CD14-positive monocyte (primary cell): ENCODE results near the gene SPECC1L. TPM values are rescaled to one million over a fixed set of nuclear protein-coding genes. Genes with fewer than 3 reads are reported as not detected.
A peak's percentile ranks its signal among the peaks of the same experiment; 100 is the strongest.
"Not testable (repeated sequence)": the region's sequence is repeated elsewhere in the genome, so short reads cannot be mapped to it uniquely, and the experiment has no call there.

ENCODE experiments used
- DNase-seq, 3 donors: peaks; one replicate each; pipeline ENCODE4 v3.0.0-alpha.2; 2011 to 2022
- H2AFZ ChIP-seq: 2 replicates; pipeline ENCODE4 v1.6.0; 2012; ENCODE audit warnings: mild to moderate bottlenecking, low read depth, low read length, inconsistent platforms; ENCODE audit not compliant: insufficient read depth, poor library complexity, severe bottlenecking
- H3K27ac ChIP-seq, 2 donors: 1 replicate in 1 of 2; 2 replicates in 1 of 2; pipeline ENCODE4 v1.5.1; 2012 to 2013; ENCODE audit warnings: low read length in 2 of 2, control low read depth in 1 of 2, inconsistent platforms in 1 of 2, low read depth in 1 of 2, mild to moderate bottlenecking in 1 of 2
- H3K27me3 ChIP-seq, 2 donors: one replicate each; pipeline versions ENCODE4 v1.6.0 to v1.6.1; 2011 to 2013; ENCODE audit warnings: low read length in 2 of 2; ENCODE audit not compliant: control insufficient read depth in 2 of 2, insufficient read depth in 2 of 2
- H3K36me3 ChIP-seq, 2 donors: replicated peaks in 1 of 2; 1 replicate in 1 of 2; 2 replicates in 1 of 2; pipeline versions ENCODE4 v1.5.1 to v1.6.1; 2012 to 2013; ENCODE audit warnings: low read length in 2 of 2, control low read depth in 1 of 2, inconsistent platforms in 1 of 2, mild to moderate bottlenecking in 1 of 2; ENCODE audit not compliant: insufficient read depth in 2 of 2, control insufficient read depth in 1 of 2
- H3K4me1 ChIP-seq, 2 donors: 1 replicate in 1 of 2; 2 replicates in 1 of 2; pipeline versions ENCODE4 v1.5.1 to v1.6.1; 2012 to 2013; ENCODE audit warnings: low read length in 2 of 2, control low read depth in 1 of 2, inconsistent platforms in 1 of 2, mild to moderate bottlenecking in 1 of 2, moderate library complexity in 1 of 2; ENCODE audit not compliant: insufficient read depth in 2 of 2, control insufficient read depth in 1 of 2
- H3K4me2 ChIP-seq: replicated peaks from 2 replicates; pipeline ENCODE3; 2012; ENCODE audit warnings: low read length, moderate library complexity, mild to moderate bottlenecking; ENCODE audit not compliant: poor library complexity, severe bottlenecking; ENCODE audit errors: extremely low read depth
- H3K4me3 ChIP-seq, 3 experiments: fragments of 200-600 bp in 1 of 3; sonication (generic) in 1 of 3; replicated peaks in 1 of 3; 1 replicate in 2 of 3; 2 replicates in 1 of 3; pipeline ENCODE4 v1.5.1; 2011 to 2013; ENCODE audit warnings: low read length in 3 of 3, mild to moderate bottlenecking in 3 of 3, control low read depth in 2 of 3, low read depth in 2 of 3, inconsistent platforms in 1 of 3, moderate library complexity in 1 of 3
- H3K79me2 ChIP-seq: 2 replicates; pipeline ENCODE4 v1.6.0; 2012; ENCODE audit warnings: mild to moderate bottlenecking, control low read depth, inconsistent platforms, low read length, moderate library complexity; ENCODE audit not compliant: insufficient read depth
- H3K9ac ChIP-seq: 2 replicates; pipeline ENCODE4 v1.6.0; 2017; ENCODE audit warnings: low read length, mild to moderate bottlenecking; ENCODE audit not compliant: insufficient read depth, poor library complexity, severe bottlenecking
- H3K9me3 ChIP-seq, 2 donors: replicated peaks in 1 of 2; 1 replicate in 1 of 2; 2 replicates in 1 of 2; pipeline versions ENCODE4 v1.5.1 to v1.6.1; 2012 to 2013; ENCODE audit warnings: low read length in 2 of 2, control low read depth in 1 of 2; ENCODE audit not compliant: control insufficient read depth in 1 of 2, insufficient read depth in 1 of 2
- H4K20me1 ChIP-seq: 2 replicates; pipeline ENCODE4 v1.6.0; 2012; ENCODE audit warnings: mild to moderate bottlenecking, low read length, control low read depth, moderate library complexity; ENCODE audit not compliant: insufficient read depth
- H3K27ac Mint-ChIP-seq, 7 donors: one replicate each; pipeline ENCODE4 v1.8.0; 2020; ENCODE audit warnings: mild to moderate bottlenecking in 7 of 7, mixed read lengths in 7 of 7, moderate library complexity in 6 of 7, inconsistent platforms in 2 of 7
- H3K27me3 Mint-ChIP-seq, 3 donors: one replicate each; pipeline ENCODE4 v1.8.0; 2021 to 2022; ENCODE audit warnings: low read depth in 3 of 3, mild to moderate bottlenecking in 3 of 3, mixed read lengths in 3 of 3, moderate library complexity in 3 of 3, inconsistent platforms in 1 of 3
- H3K36me3 Mint-ChIP-seq, 2 donors: one replicate each; pipeline ENCODE4 v1.8.0; 2020; ENCODE audit warnings: mixed read lengths in 2 of 2, inconsistent platforms in 1 of 2, mild to moderate bottlenecking in 1 of 2
- H3K4me1 Mint-ChIP-seq: one replicate; pipeline ENCODE4 v1.8.0; 2020; ENCODE audit warnings: mild to moderate bottlenecking, mixed read lengths
- H3K4me3 Mint-ChIP-seq, 2 donors: one replicate each; pipeline ENCODE4 v1.8.0; 2020; ENCODE audit warnings: mild to moderate bottlenecking in 2 of 2, mixed read lengths in 2 of 2, moderate library complexity in 1 of 2
- H3K9me3 Mint-ChIP-seq, 7 donors: one replicate each; pipeline ENCODE4 v1.8.0; 2020 to 2022; ENCODE audit warnings: mixed read lengths in 7 of 7, mild to moderate bottlenecking in 6 of 7, moderate library complexity in 6 of 7, inconsistent platforms in 2 of 7
- CTCF ChIP-seq: fragments of 200-600 bp; IDR thresholded peaks from one replicate; pipeline ENCODE4 v1.8.0; 2022; ENCODE audit warnings: antibody characterized with exemption, mild to moderate bottlenecking
- WGBS: methylation state at CpG from one replicate; pipeline ENCODE4 v1.1.5; 2013; ENCODE audit warnings: missing lambda C conversion rate; ENCODE audit not compliant: insufficient coverage; 5-methylcytosine and 5-hydroxymethylcytosine counted together
- intact Hi-C, 2 donors: fragments of 100-400 bp; cut with micrococcal nuclease; formaldehyde crosslinking; loops; one replicate each; pipeline versions ENCODE4 v1.15.0 to v1.15.1; 2023
- polyA plus RNA-seq, 3 donors: library from polyadenylated mRNA; depleted of rRNA in 1 of 3; unstranded in 2 of 3; stranded (reverse) in 1 of 3; fragments of 300-500 nt in 2 of 3; fragments of >200 nt in 1 of 3; fragmentation: Illumina TruSeq in 2 of 3; gene quantifications; 1 replicate in 2 of 3; 2 replicates in 1 of 3; pipeline ENCODE4 v1.2.3, GENCODE V29; 2012 to 2021

Gene SPECC1L
- polyA plus RNA-seq, 3 donors: 2.5 to 7.2 (median 4.9) TPM

- H4K20me1 ChIP-seq, H3K27me3 ChIP-seq, H3K4me1 Mint-ChIP-seq, DNase-seq, H3K79me2 ChIP-seq, H3K27me3 Mint-ChIP-seq, H3K4me1 ChIP-seq, H3K36me3 ChIP-seq, H3K27ac ChIP-seq, H2AFZ ChIP-seq, H3K9me3 Mint-ChIP-seq, H3K4me3 ChIP-seq, H3K4me2 ChIP-seq, H3K9ac ChIP-seq, H3K4me3 Mint-ChIP-seq, intact Hi-C loops, H3K36me3 Mint-ChIP-seq, H3K9me3 ChIP-seq: not testable (repeated sequence)
- no CpG with 5 or more reads among the region's 9 CpGs for WGBS
- peak overlapping the region in 2 of 7 donors; percentile 26 to 51 for H3K27ac Mint-ChIP-seq
These were observed 6.2 kb upstream of the SPECC1L start for GRCh38 chr22:24264329-24264896.

- intact Hi-C loops: no loop called here
- Histone ChIP-seq H3K36me3 (no peaks in the 10 kb centered on the region), H2AFZ (no peak overlapping the region), H3K27me3 (no peaks in the 10 kb centered on the region), H3K27ac (no peak overlapping the region), H3K79me2 (no peaks in the 10 kb centered on the region), H4K20me1 (no peaks in the 10 kb centered on the region), H3K9ac (no peak overlapping the region), H3K4me1 (peaks cover 0 to 2% of the 10 kb centered on the region in 2 donors), H3K4me3 (no peak overlapping the region), H3K4me2 (no peak overlapping the region), H3K9me3 (no peaks in the 10 kb centered on the region)
- peaks cover 9% of the 10 kb centered on the region for H3K4me1 Mint-ChIP-seq
- no peak for TF ChIP-seq CTCF
- no peaks in the 10 kb centered on the region for H3K9me3 Mint-ChIP-seq
- H3K4me3 Mint-ChIP-seq: no peak overlapping the region
- no peak overlapping the region for H3K27ac Mint-ChIP-seq
- H3K27me3 Mint-ChIP-seq: no peaks in the 10 kb centered on the region
- no peaks in the 10 kb centered on the region for H3K36me3 Mint-ChIP-seq
- DNase-seq: no peak
These were observed 4.9 kb upstream of the SPECC1L start for GRCh38 chr22:24265734-24266133.

GRCh38 chr22:24266495-24266894 is 4.1 kb upstream of the SPECC1L start:
- H4K20me1 ChIP-seq, H3K36me3 Mint-ChIP-seq, H3K4me2 ChIP-seq, H3K9ac ChIP-seq, H3K9me3 ChIP-seq, H3K27me3 ChIP-seq, H3K9me3 Mint-ChIP-seq, H3K27ac ChIP-seq, H2AFZ ChIP-seq, H3K4me1 ChIP-seq, intact Hi-C loops, H3K4me3 Mint-ChIP-seq, DNase-seq, H3K27me3 Mint-ChIP-seq, H3K36me3 ChIP-seq, H3K4me3 ChIP-seq, H3K79me2 ChIP-seq: not testable (repeated sequence)
- H3K27ac Mint-ChIP-seq: peak overlapping the region in 1 of 7 donors; percentile 80
- WGBS: 100% methylated on average over 3 of the region's 6 CpGs
- H3K4me1 Mint-ChIP-seq: peaks cover 11% of the 10 kb centered on the region
